Left lung (tissue), 10 donors: ENCODE data around the gene LAMC3. TPM values are rescaled to one million over a fixed set of nuclear protein-coding genes. Genes with fewer than 3 reads are reported as not detected.
A peak's percentile ranks its signal among the peaks of the same experiment; 100 is the strongest.

Experiments used
- ATAC-seq: fragments of 200-7000 bp; cut with Tn5 transposase; one replicate; pipeline ENCODE4 v1.9.1; 2020; ENCODE audit warnings: moderate library complexity
- DNase-seq, 4 donors: peaks; one replicate each; pipeline ENCODE4 v3.0.0-alpha.2; 2013 to 2020
- H3K27ac ChIP-seq, 2 donors: fragments of 200-600 bp; sonication (generic) in 1 of 2; one replicate each; pipeline versions ENCODE4 v1.5.0 to v1.8.0; 2020 to 2021
- H3K27me3 ChIP-seq, 2 donors: fragments of 200-600 bp; sonication (generic) in 1 of 2; one replicate each; pipeline versions ENCODE4 v1.5.0 to v1.8.0; 2020 to 2021
- H3K36me3 ChIP-seq, 2 donors: fragments of 200-600 bp; sonication (generic) in 1 of 2; one replicate each; pipeline versions ENCODE4 v1.5.0 to v1.8.0; 2020 to 2021
- H3K4me1 ChIP-seq, 2 donors: fragments of 200-600 bp; one replicate each; pipeline ENCODE4 v1.8.0; 2021
- H3K4me3 ChIP-seq, 2 donors: fragments of 200-600 bp; sonication (generic) in 1 of 2; one replicate each; pipeline versions ENCODE4 v1.5.0 to v1.8.0; 2020 to 2021; ENCODE audit warnings: mild to moderate bottlenecking in 1 of 2
- H3K9me3 ChIP-seq, 2 donors: fragments of 200-600 bp; sonication (generic) in 1 of 2; one replicate each; pipeline versions ENCODE4 v1.5.0 to v1.8.0; 2020 to 2021
- intact Hi-C, 2 donors: fragments of 100-400 bp; cut with DNase I; formaldehyde crosslinking; loops; one replicate each; pipeline versions ENCODE4 v1.11.2 to v1.14.2; 2022
- polyA plus RNA-seq, 6 donors: library from polyadenylated mRNA; unstranded; fragments of 120-200 nt; gene quantifications; one replicate each; pipeline ENCODE4 v1.2.1, GENCODE V29; 2013; ENCODE audit not compliant: insufficient read length in 6 of 6
- total RNA-seq, 2 donors: library from RNA; stranded (reverse); fragmentation: NEBNext Ultra II Directional; extraction: Animal tissue kit (Norgen Biotek cat#: 25700); gene quantifications; one replicate each; pipeline ENCODE4 v1.2.1, GENCODE V29; 2021
- TF ChIP-seq, protein P1 (sequence below), 2 donors: fragments of 200-600 bp; sonication (generic) in 1 of 2; IDR thresholded peaks; one replicate each; pipeline versions ENCODE4 v1.5.0 to v1.8.0; 2021; ENCODE audit warnings: antibody characterized with exemption in 2 of 2
- donor health status: DM: no; HTN: yes; CAD: no.
- donor health status: DM: no; HTN: no; CAD: no.

LAMC3 gene
- total and polyA plus RNA-seq, 8 donors = 9.2 to 25.5 (median 14.3) TPM

DNA sequence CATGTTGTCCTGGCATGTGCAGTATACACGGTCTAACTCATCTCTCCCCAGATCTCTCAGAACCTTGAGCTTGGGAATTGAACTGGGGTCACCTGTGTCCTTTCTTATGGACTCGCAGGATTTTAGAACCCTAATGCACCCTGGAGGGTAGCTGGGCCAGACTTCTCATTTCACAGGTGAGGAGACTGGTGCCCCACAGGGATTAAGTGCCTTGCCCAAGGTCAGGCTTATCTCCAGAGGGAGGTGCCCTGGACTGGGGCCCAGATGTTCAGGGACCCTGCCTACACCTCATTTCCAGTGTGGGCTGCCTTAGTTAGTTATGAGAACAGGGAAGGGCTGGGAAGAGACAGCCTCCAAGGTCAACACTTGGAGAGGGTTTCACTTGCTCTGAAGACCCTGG is 112.4 kb downstream of the LAMC3 start:
- H3K4me3 ChIP-seq = no peak overlapping the region
- ATAC-seq (no peak), DNase-seq (no peak)
- H3K36me3 ChIP-seq = no peaks in the 10 kb centered on the region
- TF ChIP-seq, protein P1, sequence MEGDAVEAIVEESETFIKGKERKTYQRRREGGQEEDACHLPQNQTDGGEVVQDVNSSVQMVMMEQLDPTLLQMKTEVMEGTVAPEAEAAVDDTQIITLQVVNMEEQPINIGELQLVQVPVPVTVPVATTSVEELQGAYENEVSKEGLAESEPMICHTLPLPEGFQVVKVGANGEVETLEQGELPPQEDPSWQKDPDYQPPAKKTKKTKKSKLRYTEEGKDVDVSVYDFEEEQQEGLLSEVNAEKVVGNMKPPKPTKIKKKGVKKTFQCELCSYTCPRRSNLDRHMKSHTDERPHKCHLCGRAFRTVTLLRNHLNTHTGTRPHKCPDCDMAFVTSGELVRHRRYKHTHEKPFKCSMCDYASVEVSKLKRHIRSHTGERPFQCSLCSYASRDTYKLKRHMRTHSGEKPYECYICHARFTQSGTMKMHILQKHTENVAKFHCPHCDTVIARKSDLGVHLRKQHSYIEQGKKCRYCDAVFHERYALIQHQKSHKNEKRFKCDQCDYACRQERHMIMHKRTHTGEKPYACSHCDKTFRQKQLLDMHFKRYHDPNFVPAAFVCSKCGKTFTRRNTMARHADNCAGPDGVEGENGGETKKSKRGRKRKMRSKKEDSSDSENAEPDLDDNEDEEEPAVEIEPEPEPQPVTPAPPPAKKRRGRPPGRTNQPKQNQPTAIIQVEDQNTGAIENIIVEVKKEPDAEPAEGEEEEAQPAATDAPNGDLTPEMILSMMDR (IDR thresholded peaks at IDR 0.05) = no peak
- no peaks in the 10 kb centered on the region for H3K9me3 ChIP-seq
- H3K27me3 ChIP-seq = peaks cover 0 to 5% of the 10 kb centered on the region in 2 donors
- H3K4me1 ChIP-seq = peaks cover 7 to 18% of the 10 kb centered on the region in 2 donors
- intact Hi-C loops = no loop called here
- no peak overlapping the region for H3K27ac ChIP-seq

DNA sequence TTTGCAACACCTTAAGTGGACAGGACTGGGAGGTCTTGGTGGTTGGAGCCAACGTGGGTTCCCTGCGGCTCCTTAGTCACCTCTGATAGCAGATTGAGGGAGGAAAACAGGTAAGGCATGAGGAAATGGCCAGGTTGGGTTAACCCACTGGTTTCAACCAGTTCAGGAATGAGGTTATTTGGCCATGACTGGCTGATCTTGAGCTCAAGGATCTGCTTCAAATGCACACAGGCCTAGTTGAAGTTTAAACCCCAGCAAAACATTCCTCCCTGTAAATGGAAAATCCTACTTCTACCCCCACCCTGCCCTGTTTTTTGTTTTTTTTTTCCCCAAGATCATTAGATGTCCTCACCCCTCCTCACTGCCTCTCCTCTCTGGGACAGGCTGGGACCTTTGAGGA is 113.2 kb downstream of the LAMC3 start:
- H3K36me3 ChIP-seq = no peaks in the 10 kb centered on the region
- intact Hi-C loops = no loop called here
- DNase-seq (no peak), ATAC-seq (no peak)
- H3K27me3 ChIP-seq = peaks cover 0 to 2% of the 10 kb centered on the region in 2 donors
- TF ChIP-seq, protein P1 (IDR thresholded peaks at IDR 0.05) = no peak
- no peak overlapping the region for H3K4me3 ChIP-seq
- H3K27ac ChIP-seq = no peak overlapping the region
- H3K9me3 ChIP-seq = no peaks in the 10 kb centered on the region
- H3K4me1 ChIP-seq = peaks cover 12 to 22% of the 10 kb centered on the region in 2 donors

DNA sequence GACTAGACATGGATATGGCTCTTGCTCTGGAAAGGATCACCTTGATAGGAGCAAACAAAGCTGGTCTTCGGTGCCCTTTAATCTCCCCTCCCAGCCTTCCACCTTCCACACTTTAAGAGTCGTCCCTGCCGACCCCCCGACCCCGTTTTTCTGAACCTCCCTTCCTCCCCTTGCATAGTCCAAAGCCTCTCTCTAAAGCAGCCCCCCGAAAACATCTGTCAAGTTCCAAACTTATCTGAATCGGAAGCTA is 116.0 kb downstream of the LAMC3 start:
- intact Hi-C loops = no loop called here
- DNase-seq (no peak), ATAC-seq (peak; percentile 3)
- H3K4me1 ChIP-seq = peaks cover 12 to 18% of the 10 kb centered on the region in 2 donors
- peak overlapping the region; percentile 91 to 97 for H3K4me3 ChIP-seq
- H3K36me3 ChIP-seq = peaks cover 0 to 27% of the 10 kb centered on the region in 2 donors
- TF ChIP-seq, protein P1 (IDR thresholded peaks at IDR 0.05) = no peak
- H3K27ac ChIP-seq = peak overlapping the region; percentile 57 to 90
- H3K27me3 ChIP-seq = no peaks in the 10 kb centered on the region
- H3K9me3 ChIP-seq = no peaks in the 10 kb centered on the region

DNA sequence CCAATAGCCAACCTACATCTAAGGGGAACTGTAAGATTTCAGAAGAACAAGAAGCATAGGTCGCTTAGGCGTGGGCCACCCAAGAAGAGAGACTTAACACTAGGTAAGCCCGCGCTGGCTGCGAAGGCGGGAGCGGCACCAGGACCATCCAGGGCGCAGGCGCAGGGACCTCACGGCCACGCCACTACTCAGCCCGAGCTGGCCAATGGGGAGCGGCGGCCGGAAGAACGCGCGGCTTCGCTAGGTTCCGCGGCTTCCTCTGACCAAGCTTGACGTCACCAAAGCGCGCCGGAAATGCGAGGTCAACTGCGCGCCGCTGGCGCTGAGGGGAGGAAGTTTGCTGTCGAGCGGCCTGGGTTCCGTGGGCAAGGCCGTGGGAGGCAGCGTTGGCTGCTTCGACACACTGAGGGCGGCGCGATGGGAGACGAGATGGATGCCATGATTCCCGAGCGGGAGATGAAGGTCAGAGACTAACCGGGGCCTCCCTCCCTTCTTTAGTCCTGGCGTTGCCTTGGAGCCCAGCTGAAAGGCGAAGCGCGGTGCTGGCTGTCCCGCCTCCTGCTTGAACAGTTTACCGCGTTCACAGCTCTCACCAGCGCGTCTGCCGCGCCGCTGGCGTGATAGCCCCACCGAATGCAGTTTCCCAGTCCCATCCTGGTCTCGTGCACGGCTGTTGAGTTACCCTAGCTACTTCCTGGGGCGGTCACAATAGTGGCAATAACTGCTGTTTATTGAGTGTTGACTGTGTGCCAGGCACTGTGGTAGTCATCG is 116.5 kb downstream of the LAMC3 start, which contains the start of gene NUP214:
Gene NUP214, plus strand, starts transcription at position 299 of the 771 bp plus-strand sequence. Its CDS starts 119 bp downstream, at position 418.
- TF ChIP-seq, protein P1 (IDR thresholded peaks at IDR 0.05) = no peak

DNA sequence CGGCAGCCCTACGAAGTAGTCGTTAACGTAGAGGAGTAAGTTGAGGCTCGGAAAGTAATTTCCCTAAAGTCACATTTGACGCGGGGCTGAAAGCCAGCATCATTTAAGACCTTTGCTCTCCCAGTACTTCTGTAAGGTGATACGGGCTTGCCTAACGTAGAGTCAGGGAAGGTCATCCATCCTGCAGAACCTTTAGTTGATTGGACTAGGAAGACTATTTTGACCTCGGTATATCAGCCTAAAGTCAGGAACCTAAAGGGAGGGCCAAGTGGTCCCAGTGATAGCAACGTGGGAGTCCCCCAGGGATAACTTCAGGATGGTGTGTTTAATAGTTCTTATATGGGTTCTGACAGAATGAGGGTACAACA is 117.1 kb downstream of the LAMC3 start:
- ATAC-seq = no peak
- H3K4me3 ChIP-seq = peak overlapping the region; percentile 91 to 97
- peaks cover 12 to 18% of the 10 kb centered on the region in 2 donors for H3K4me1 ChIP-seq
- intact Hi-C loops = no loop called here
- DNase-seq = no peak
- no peaks in the 10 kb centered on the region for H3K9me3 ChIP-seq
- TF ChIP-seq, protein P1 (IDR thresholded peaks at IDR 0.05) = no peak
- peaks cover 0 to 37% of the 10 kb centered on the region in 2 donors for H3K36me3 ChIP-seq
- no peaks in the 10 kb centered on the region for H3K27me3 ChIP-seq
- peak overlapping the region in 1 of 2 donors; percentile 90 for H3K27ac ChIP-seq

More for the DNA sequence above, 116.5 kb downstream of the LAMC3 start, which contains the start of gene NUP214:
- no peaks in the 10 kb centered on the region for H3K27me3 ChIP-seq
- ATAC-seq = peak; percentile 99
- H3K4me3 ChIP-seq = peak within 1 kb of the TSS; percentile 91 to 97
- intact Hi-C loops = no loop called here
- peak within 1 kb of the TSS; percentile 57 to 90 for H3K27ac ChIP-seq
- H3K4me1 ChIP-seq = peaks cover 12 to 18% of the 10 kb centered on the region in 2 donors
- peaks cover 0 to 32% of the 10 kb centered on the region in 2 donors for H3K36me3 ChIP-seq
- DNase-seq = peak; percentile 99 to 100 (median 99)
- no peaks in the 10 kb centered on the region for H3K9me3 ChIP-seq
